Subcutaneous adipose tissue (tissue), 4 donors: Measurements from ENCODE around the gene SAMD4A. TPM values are rescaled to one million over a fixed set of nuclear protein-coding genes. Genes with fewer than 3 reads are reported as not detected.

Experiments used
- CTCF ChIP-seq: fragments of 450-650 bp; IDR thresholded peaks from one replicate; pipeline ENCODE4 v1.5.1; 2016; ENCODE audit warnings: low read depth, mild to moderate bottlenecking, control low read depth, antibody characterized with exemption, moderate library complexity
- total RNA-seq, 4 donors: library from RNA; depleted of rRNA; stranded (reverse); fragments of >200 nt; gene quantifications; one replicate each; pipeline ENCODE4 v1.1.0, GENCODE V29; 2016

The SAMD4A gene
- total RNA-seq, 4 donors from 2014 or later = 30.0 to 65.9 (median 39.7) TPM

GRCh38 chr14:54791001-54791400 lies 224.1 kb downstream of the SAMD4A start:
- no peak for TF ChIP-seq CTCF

GRCh38 chr14:54792288-54792687 lies 225.4 kb downstream of the SAMD4A start:
- no peak for TF ChIP-seq CTCF

GRCh38 chr14:54794159-54794558 lies 227.2 kb downstream of the SAMD4A start:
- no peak for TF ChIP-seq CTCF

- TF ChIP-seq CTCF = no peak
Measured at GRCh38 chr14:54794796-54795195, 227.9 kb downstream of the SAMD4A start.

GRCh38 chr14:54796961-54797360 lies 230.0 kb downstream of the SAMD4A start:
- no peak for TF ChIP-seq CTCF

GRCh38 chr14:54797556-54797955 lies 230.6 kb downstream of the SAMD4A start:
- TF ChIP-seq CTCF = no peak

GRCh38 chr14:54797986-54798385 lies 231.1 kb downstream of the SAMD4A start:
- no peak for TF ChIP-seq CTCF
